IMR-90 (cell line): ENCODE measurements around the gene NRCAM. TPM values are rescaled to one million over a fixed set of nuclear protein-coding genes. Genes with fewer than 3 reads are reported as not detected.

ENCODE experiments used
- ATAC-seq: fragments of 200-7000 bp; cut with Tn5 transposase; 2 replicates; pipeline ENCODE4 v1.9.1; 2020; ENCODE audit warnings: low read depth, mild to moderate bottlenecking, moderate library complexity
- BruUV-seq: library from RNA; stranded (reverse); fragments of 400-500 nt; replicated peaks from 2 replicates; lab custom pipeline; 2021; lab: Mats Ljungman, UMichigan
- CTCF ChIA-PET: fragments of 300-600 bp; formaldehyde crosslinking; extraction: SDS; loops from one replicate; lab custom pipeline; 2021; ENCODE audit warnings: antibody characterized with exemption; lab: Yijun Ruan, JAX
- POLR2A ChIA-PET: fragments of 300-600 bp; sonication (Branson Sonifier 250); formaldehyde crosslinking; loops from one replicate; lab custom pipeline; 2022; ENCODE audit warnings: antibody characterized with exemption; ENCODE audit not compliant: unreplicated experiment; lab: Charles Lee
- DNase-seq: peaks from one replicate; pipeline ENCODE4 v3.0.0; 2013
- H2AFZ ChIP-seq: replicated peaks from 2 replicates; pipeline ENCODE3; 2013; ENCODE audit warnings: low read length, mild to moderate bottlenecking; ENCODE audit not compliant: poor library complexity
- H2AK5ac ChIP-seq: 2 replicates; pipeline ENCODE4 v1.6.1; 2013; ENCODE audit warnings: low read depth, low read length, inconsistent platforms
- H2AK9ac ChIP-seq: replicated peaks from 2 replicates; pipeline ENCODE3; 2013; ENCODE audit warnings: mild to moderate bottlenecking, low read depth, low read length, moderate library complexity; ENCODE audit not compliant: poor library complexity
- H2BK120ac ChIP-seq: 2 replicates; pipeline ENCODE4 v1.6.1; 2013; ENCODE audit warnings: low read depth, low read length, inconsistent platforms
- H2BK15ac ChIP-seq: 3 replicates; pipeline ENCODE4 v1.6.1; 2013; ENCODE audit warnings: low read depth, low read length, inconsistent platforms
- H2BK20ac ChIP-seq: 2 replicates; pipeline ENCODE4 v1.6.1; 2013; ENCODE audit warnings: low read depth, mild to moderate bottlenecking, inconsistent platforms, low read length, moderate library complexity
- H2BK5ac ChIP-seq: 2 replicates; pipeline ENCODE4 v1.6.1; 2013; ENCODE audit warnings: mild to moderate bottlenecking, low read depth, low read length, inconsistent platforms; ENCODE audit not compliant: poor library complexity, severe bottlenecking
- H3K14ac ChIP-seq: replicated peaks from 2 replicates; pipeline ENCODE4 v1.6.1; 2013; ENCODE audit warnings: low read depth, low read length, inconsistent platforms
- H3K18ac ChIP-seq: 2 replicates; pipeline ENCODE4 v1.6.1; 2013; ENCODE audit warnings: low read depth, low read length, control low read depth
- H3K23ac ChIP-seq: 2 replicates; pipeline ENCODE4 v1.6.1; 2013; ENCODE audit warnings: low read depth, low read length, inconsistent platforms
- H3K27ac ChIP-seq: 2 replicates; pipeline ENCODE4 v1.5.1; 2013; ENCODE audit warnings: mild to moderate bottlenecking, control low read depth, low read length; ENCODE audit not compliant: insufficient read depth
- H3K27me3 ChIP-seq: 2 replicates; pipeline ENCODE4 v1.6.1; 2013; ENCODE audit warnings: low read length; ENCODE audit not compliant: control insufficient read depth, insufficient read depth
- H3K36me3 ChIP-seq: 2 replicates; pipeline ENCODE4 v1.6.1; 2013; ENCODE audit warnings: low read length, mixed read lengths; ENCODE audit not compliant: control insufficient read depth, insufficient read depth
- H3K4ac ChIP-seq: 2 replicates; pipeline ENCODE4 v1.6.1; 2013; ENCODE audit warnings: low read depth, low read length, inconsistent platforms
- H3K4me1 ChIP-seq: 2 replicates; pipeline ENCODE4 v1.6.1; 2013; ENCODE audit warnings: low read length, mixed read lengths; ENCODE audit not compliant: control insufficient read depth, insufficient read depth
- H3K4me2 ChIP-seq: 2 replicates; pipeline ENCODE4 v1.6.1; 2013; ENCODE audit warnings: low read depth, mild to moderate bottlenecking, control low read depth, low read length, moderate library complexity
- H3K4me3 ChIP-seq: 2 replicates; pipeline ENCODE4 v1.5.1; 2013; ENCODE audit warnings: low read depth, mild to moderate bottlenecking, control low read depth, low read length, moderate library complexity; ENCODE audit not compliant: insufficient read depth
- H3K56ac ChIP-seq: 2 replicates; pipeline ENCODE4 v1.6.1; 2013; ENCODE audit warnings: low read length, inconsistent platforms; ENCODE audit not compliant: insufficient read depth; ENCODE audit errors: extremely low read depth
- H3K79me1 ChIP-seq, 2 experiments: 2 replicates each; pipeline ENCODE4 v1.6.1; 2013; ENCODE audit warnings: low read length in 2 of 2, inconsistent platforms in 1 of 2, low read depth in 1 of 2
- H3K9ac ChIP-seq: 2 replicates; pipeline ENCODE4 v1.6.1; 2013; ENCODE audit warnings: low read depth, low read length, control low read depth
- H3K9me1 ChIP-seq: 2 replicates; pipeline ENCODE4 v1.6.1; 2013; ENCODE audit warnings: low read length, inconsistent platforms; ENCODE audit not compliant: insufficient read depth
- H3K9me3 ChIP-seq: 2 replicates; pipeline ENCODE4 v1.6.1; 2013; ENCODE audit warnings: low read length; ENCODE audit not compliant: control insufficient read depth, insufficient read depth
- H4K20me1 ChIP-seq: 2 replicates; pipeline ENCODE4 v1.6.1; 2013; ENCODE audit warnings: low read length, inconsistent platforms; ENCODE audit not compliant: insufficient read depth
- H4K5ac ChIP-seq: 2 replicates; pipeline ENCODE4 v1.6.1; 2013; ENCODE audit warnings: mild to moderate bottlenecking, low read depth, low read length, control low read depth
- H4K8ac ChIP-seq, 2 experiments: 2 replicates each; pipeline ENCODE4 v1.6.1; 2013; ENCODE audit warnings: low read depth in 2 of 2, low read length in 2 of 2, control low read depth in 1 of 2, inconsistent platforms in 1 of 2
- H4K91ac ChIP-seq: 2 replicates; pipeline ENCODE4 v1.6.1; 2013; ENCODE audit warnings: low read depth, low read length, inconsistent platforms; ENCODE audit not compliant: insufficient read depth
- BHLHE40 ChIP-seq: fragments of 150-350 bp; IDR thresholded peaks from 2 replicates; pipeline ENCODE4 v1.6.1; 2016; ENCODE audit warnings: mild to moderate bottlenecking, low read depth, low read length
- CEBPB ChIP-seq: IDR thresholded peaks from 2 replicates; pipeline ENCODE4 v1.6.1; 2012; ENCODE audit warnings: low read depth, low read length, improper control_type of control experiment
- CHD1 ChIP-seq: IDR thresholded peaks from 2 replicates; pipeline ENCODE4 v1.6.1; 2012; ENCODE audit warnings: low read depth, low read length, improper control_type of control experiment
- FOS ChIP-seq: fragments of 150-350 bp; IDR thresholded peaks from 2 replicates; pipeline ENCODE4 v1.6.1; 2016; ENCODE audit warnings: low read depth, low read length
- MAFK ChIP-seq: IDR thresholded peaks from 2 replicates; pipeline ENCODE4 v1.6.1; 2012; ENCODE audit warnings: low read depth, low read length, improper control_type of control experiment
- MAZ ChIP-seq: IDR thresholded peaks from 2 replicates; pipeline ENCODE4 v1.6.1; 2012; ENCODE audit warnings: low read depth, mild to moderate bottlenecking, low read length, improper control_type of control experiment, moderate library complexity, borderline replicate concordance
- MXI1 ChIP-seq: IDR thresholded peaks from 2 replicates; pipeline ENCODE4 v1.6.1; 2012; ENCODE audit warnings: low read depth, mild to moderate bottlenecking, low read length, moderate library complexity, borderline replicate concordance
- NFE2L2 ChIP-seq: fragments of 150-350 bp; IDR thresholded peaks from 2 replicates; pipeline ENCODE4 v1.6.1; 2016; ENCODE audit warnings: low read depth, mild to moderate bottlenecking, low read length
- POLR2A ChIP-seq: IDR thresholded peaks from 2 replicates; pipeline ENCODE4 v1.6.1; 2012; ENCODE audit warnings: mild to moderate bottlenecking, low read depth, low read length
- RAD21 ChIP-seq: IDR thresholded peaks from 2 replicates; pipeline ENCODE4 v1.6.1; 2012; ENCODE audit warnings: low read length, improper control_type of control experiment
- RCOR1 ChIP-seq: IDR thresholded peaks from 2 replicates; pipeline ENCODE4 v1.6.1; 2012; ENCODE audit warnings: mild to moderate bottlenecking, low read length, improper control_type of control experiment; ENCODE audit not compliant: insufficient replicate concordance
- RFX5 ChIP-seq: IDR thresholded peaks from 2 replicates; pipeline ENCODE4 v1.8.0; 2012; ENCODE audit warnings: low read depth, mild to moderate bottlenecking, low read length, moderate library complexity
- SMC3 ChIP-seq: fragments of 150-350 bp; IDR thresholded peaks from 2 replicates; pipeline ENCODE4 v1.6.1; 2016; ENCODE audit warnings: low read depth, mild to moderate bottlenecking, antibody characterized with exemption, low read length, moderate library complexity
- USF2 ChIP-seq: fragments of 150-350 bp; IDR thresholded peaks from 2 replicates; pipeline ENCODE4 v1.6.1; 2017; ENCODE audit warnings: mild to moderate bottlenecking, antibody characterized with exemption, low read length, low read depth
- dilution Hi-C: fragments of 300-500 bp; cut with HindIII; formaldehyde crosslinking; loops from one replicate; pipeline ENCODE4 v1.14.3; 2018; ENCODE audit warnings: low sequenced_read_pairs; ENCODE audit not compliant: unreplicated experiment
- in situ Hi-C: fragments of 300-500 bp; cut with MboI; formaldehyde crosslinking; loops from 3 replicates; pipeline ENCODE4 v1.14.3; 2019; ENCODE audit warnings: low sequenced_read_pairs, inconsistent platforms, mixed read lengths
- intact Hi-C: fragments of 100-400 bp; cut with micrococcal nuclease; formaldehyde crosslinking; loops from 2 replicates; pipeline ENCODE4 v1.10.0; 2022
- polyA plus RNA-seq, 3 experiments: library from polyadenylated mRNA; depleted of rRNA; stranded (reverse); fragments of >200 nt; gene quantifications; 2 replicates each; pipeline ENCODE4 v1.2.3, GENCODE V29; 2012; ENCODE audit warnings: low replicate concordance in 1 of 3
- total RNA-seq: library from RNA; depleted of rRNA; stranded (reverse); fragments of >200 nt; gene quantifications from 2 replicates; pipeline ENCODE4 v1.2.3, GENCODE V29; 2012
- TF ChIP-seq, protein P1 (sequence below): conservative IDR thresholded peaks from 2 replicates; pipeline ENCODE4 v1.5.1; 2012; ENCODE audit warnings: mild to moderate bottlenecking, low read depth, low read length, improper control_type of control experiment
- TF ChIP-seq, protein P2 (sequence below): fragments of 150-350 bp; IDR thresholded peaks from 2 replicates; pipeline ENCODE4 v1.6.1; 2016; ENCODE audit warnings: low read depth, mild to moderate bottlenecking, low read length, moderate library complexity, borderline replicate concordance

Gene NRCAM
- total and polyA plus RNA-seq, 2 of the 4 experiments (the other 2 are of a cell fraction), result 0.46 to 1.1 TPM

GRCh38 chr7:108140671-108141070, 315.6 kb downstream of the NRCAM start:
- POLR2A ChIA-PET, result no interaction called here
- H2BK5ac ChIP-seq, result no peak overlapping the region

More at GRCh38 chr7:108140671-108141070, 315.6 kb downstream of the NRCAM start:
- Histone ChIP-seq H3K27ac (no peak overlapping the region), H3K9ac (no peak overlapping the region), H4K5ac (no peak overlapping the region), H2BK20ac (no peak overlapping the region), H3K4me3 (no peak overlapping the region), H3K4me2 (no peak overlapping the region), H3K4ac (no peak overlapping the region), H3K23ac (no peak overlapping the region), H3K9me3 (no peaks in the 10 kb centered on the region), H2AK5ac (no peak overlapping the region), H3K14ac (no peak overlapping the region), H3K79me1 (no peaks in the 10 kb centered on the region), H2AK9ac (no peak overlapping the region), H3K56ac (no peak overlapping the region), H3K27me3 (no peaks in the 10 kb centered on the region), H3K18ac (no peak overlapping the region), H3K9me1 (no peaks in the 10 kb centered on the region), H4K20me1 (no peaks in the 10 kb centered on the region), H3K4me1 (peaks cover 4% of the 10 kb centered on the region; the same call in 1 of the 2 replicates), H3K36me3 (no peaks in the 10 kb centered on the region; the same call in 1 of the 2 replicates), H2AFZ (no peak overlapping the region), H4K8ac (no peak overlapping the region), H2BK120ac (no peak overlapping the region), H2BK15ac (no peak overlapping the region), H4K91ac (no peak overlapping the region)
- in situ Hi-C loops (loop anchor here (25.0 kb wide), 1 partner anchor 403 kb away; the partner anchor contains the start of gene CBLL1), intact Hi-C loops (no loop called here), dilution Hi-C loops (loop anchor here (25.0 kb wide), 1 partner anchor 128 kb away; the partner anchor contains the start of gene LAMB1)
- no peak for TF ChIP-seq POLR2A
- no peak for TF ChIP-seq RCOR1
- no peak for TF ChIP-seq CHD1
- TF ChIP-seq FOS, result no peak
- TF ChIP-seq NFE2L2, result no peak
- no peak for TF ChIP-seq MXI1
- TF ChIP-seq, protein P1, sequence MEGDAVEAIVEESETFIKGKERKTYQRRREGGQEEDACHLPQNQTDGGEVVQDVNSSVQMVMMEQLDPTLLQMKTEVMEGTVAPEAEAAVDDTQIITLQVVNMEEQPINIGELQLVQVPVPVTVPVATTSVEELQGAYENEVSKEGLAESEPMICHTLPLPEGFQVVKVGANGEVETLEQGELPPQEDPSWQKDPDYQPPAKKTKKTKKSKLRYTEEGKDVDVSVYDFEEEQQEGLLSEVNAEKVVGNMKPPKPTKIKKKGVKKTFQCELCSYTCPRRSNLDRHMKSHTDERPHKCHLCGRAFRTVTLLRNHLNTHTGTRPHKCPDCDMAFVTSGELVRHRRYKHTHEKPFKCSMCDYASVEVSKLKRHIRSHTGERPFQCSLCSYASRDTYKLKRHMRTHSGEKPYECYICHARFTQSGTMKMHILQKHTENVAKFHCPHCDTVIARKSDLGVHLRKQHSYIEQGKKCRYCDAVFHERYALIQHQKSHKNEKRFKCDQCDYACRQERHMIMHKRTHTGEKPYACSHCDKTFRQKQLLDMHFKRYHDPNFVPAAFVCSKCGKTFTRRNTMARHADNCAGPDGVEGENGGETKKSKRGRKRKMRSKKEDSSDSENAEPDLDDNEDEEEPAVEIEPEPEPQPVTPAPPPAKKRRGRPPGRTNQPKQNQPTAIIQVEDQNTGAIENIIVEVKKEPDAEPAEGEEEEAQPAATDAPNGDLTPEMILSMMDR, result no peak
- TF ChIP-seq MAFK, result no peak
- no peak for TF ChIP-seq USF2
- TF ChIP-seq CEBPB, result no peak
- no peak for TF ChIP-seq RFX5
- no peak for TF ChIP-seq SMC3
- TF ChIP-seq, protein P2, sequence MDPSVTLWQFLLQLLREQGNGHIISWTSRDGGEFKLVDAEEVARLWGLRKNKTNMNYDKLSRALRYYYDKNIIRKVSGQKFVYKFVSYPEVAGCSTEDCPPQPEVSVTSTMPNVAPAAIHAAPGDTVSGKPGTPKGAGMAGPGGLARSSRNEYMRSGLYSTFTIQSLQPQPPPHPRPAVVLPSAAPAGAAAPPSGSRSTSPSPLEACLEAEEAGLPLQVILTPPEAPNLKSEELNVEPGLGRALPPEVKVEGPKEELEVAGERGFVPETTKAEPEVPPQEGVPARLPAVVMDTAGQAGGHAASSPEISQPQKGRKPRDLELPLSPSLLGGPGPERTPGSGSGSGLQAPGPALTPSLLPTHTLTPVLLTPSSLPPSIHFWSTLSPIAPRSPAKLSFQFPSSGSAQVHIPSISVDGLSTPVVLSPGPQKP, result no peak
- no peak for TF ChIP-seq MAZ
- no peak for TF ChIP-seq RAD21
- no peak for TF ChIP-seq BHLHE40
- DNase-seq (no peak), ATAC-seq (no peak)
- no TSS peak for BruUV-seq
- CTCF ChIA-PET, result no interaction called here
